A549 treated with CORT108297 at 1 μM for 4 hours (cell line): ENCODE results near the gene TMEM263. TPM values are rescaled to one million over a fixed set of nuclear protein-coding genes. Genes with fewer than 3 reads are reported as not detected.

ENCODE experiments used
- total RNA-seq: library from RNA; stranded (reverse); fragments of 200-300 nt; extraction: Qiagen RNA extraction; gene quantifications from 5 replicates; pipeline ENCODE4 v1.2.3, GENCODE V29; 2022

The TMEM263 gene
- 26.5 to 33.7 TPM (median 29.7 TPM) in 5 replicates for total RNA-seq

GRCh38 chr12:106955377-106956047 is at the start of gene TMEM263:
Gene TMEM263, plus strand, starts transcription at chr12:106955907. Its CDS starts 11,210 bp downstream, at chr12:106967117.

GRCh38 chr12:106986625-106987389 is 31.1 kb downstream of the TMEM263 start, which contains the start of gene MTERF2:
Gene MTERF2, minus strand, starts transcription at chr12:106987146. Its CDS starts 8,432 bp downstream, at chr12:106978714.

Other genes with a start within 250 kb of the TMEM263 start
- gene RIC8B, start 181.2 kb upstream of the TMEM263 start, total RNA-seq, result 9.0 to 10.6 TPM (median 9.6 TPM) in 5 replicates
- 4.4 to 5.0 TPM (median 4.7 TPM) in 5 replicates for gene MTERF2, start 31.2 kb downstream of the TMEM263 start, total RNA-seq
- gene CRY1, start 137.6 kb downstream of the TMEM263 start, total RNA-seq, result 22.9 to 28.9 TPM (median 24.0 TPM) in 5 replicates